Lower leg skin (tissue), 4 donors: ENCODE measurements around the gene EGFL6. TPM values are rescaled to one million over a fixed set of nuclear protein-coding genes. Genes with fewer than 3 reads are reported as not detected.
"Not testable (repeated sequence)": the region's sequence is repeated elsewhere in the genome, so short reads cannot be mapped to it uniquely, and the experiment has no call there.

Experiments used
- DNase-seq, 2 donors: peaks; one replicate each; pipeline ENCODE4 v3.0.0-alpha.2; 2019; ENCODE audit warnings: low spot score in 2 of 2
- H3K4me3 ChIP-seq: fragments of 200-600 bp; sonication (generic); 2 replicates; pipeline ENCODE4 v1.5.1; 2017; ENCODE audit warnings: mild to moderate bottlenecking, low read depth; ENCODE audit not compliant: poor library complexity, severe bottlenecking
- CTCF ChIP-seq, 3 donors: fragments of 450-650 bp; IDR thresholded peaks; one replicate each; pipeline ENCODE4 v1.5.1; 2016; ENCODE audit warnings: antibody characterized with exemption in 3 of 3, mild to moderate bottlenecking in 3 of 3, moderate library complexity in 2 of 3
- POLR2A ChIP-seq, 2 donors: fragments of 450-650 bp; IDR thresholded peaks; one replicate each; pipeline ENCODE4 v1.6.1; 2016 to 2017; ENCODE audit warnings: antibody characterized with exemption in 2 of 2, mild to moderate bottlenecking in 1 of 2, moderate library complexity in 1 of 2
- WGBS, 2 donors: methylation state at CpG; one replicate each; pipeline ENCODE4 v1.1.5; 2018; 5-methylcytosine and 5-hydroxymethylcytosine counted together
- intact Hi-C: fragments of 100-400 bp; cut with DNase I; formaldehyde crosslinking; loops from one replicate; pipeline ENCODE4 v1.15.0; 2023; ENCODE audit warnings: low total_unique reads
- total RNA-seq, 4 donors: library from RNA; depleted of rRNA; stranded (reverse); fragments of >200 nt; gene quantifications; one replicate each; pipeline ENCODE4 v1.1.0, GENCODE V29; 2016

Gene EGFL6
- total RNA-seq, 4 donors from 2014 or later, result 0.13 to 0.38 (median 0.32) TPM; not detected in 1

- H3K4me3 ChIP-seq, result no peak overlapping the region
- TF ChIP-seq POLR2A (IDR thresholded peaks at IDR 0.05) (no peak), CTCF (IDR thresholded peaks at IDR 0.05) (no peak)
- WGBS, 2 donors, result 55 to 59% methylated on average over 9 of the region's 9 CpGs
- intact Hi-C loops, result no loop called here
- DNase-seq, result no peak
Measured at GRCh38 chrX:13645464-13646153, 76.2 kb downstream of the EGFL6 start.

- no peak overlapping the region for H3K4me3 ChIP-seq
- DNase-seq, result peak in 1 of 2 donors; percentile 87
- 42 to 53% methylated on average over 3 of the region's 3 CpGs for WGBS, 2 donors
- intact Hi-C loops, result no loop called here
- TF ChIP-seq POLR2A (IDR thresholded peaks at IDR 0.05), result no peak
- peak in 1 of 3 donors; percentile 57 for TF ChIP-seq CTCF (IDR thresholded peaks at IDR 0.05)
Measured at GRCh38 chrX:13646154-13646549, 76.8 kb downstream of the EGFL6 start.

- WGBS, 2 donors, result 62 to 69% methylated on average over 8 of the region's 8 CpGs
- no peak for DNase-seq
- TF ChIP-seq CTCF (IDR thresholded peaks at IDR 0.05) (no peak), POLR2A (IDR thresholded peaks at IDR 0.05) (no peak)
- H3K4me3 ChIP-seq, result no peak overlapping the region
- intact Hi-C loops, result no loop called here
Measured at GRCh38 chrX:13647709-13648212, 78.4 kb downstream of the EGFL6 start.

DNA sequence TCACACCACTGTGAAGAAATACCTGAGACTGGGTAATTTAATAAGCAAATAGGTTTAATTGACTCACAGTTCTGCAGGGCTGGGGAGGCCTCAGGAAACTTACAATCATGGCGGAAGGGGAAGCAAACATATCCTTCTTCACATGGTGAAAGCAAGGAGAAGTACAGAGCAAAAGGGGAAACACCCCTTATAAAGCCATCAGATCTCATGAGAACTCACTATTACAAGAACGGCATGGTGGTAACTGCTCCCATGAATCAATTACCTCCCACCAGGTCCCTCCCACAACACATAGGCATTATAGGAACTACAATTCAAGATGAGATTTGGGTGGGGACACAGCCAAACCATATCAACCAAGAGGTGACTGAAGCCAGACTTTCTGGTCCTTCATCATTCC, 78.9 kb downstream of the EGFL6 start:
- DNase-seq, H3K4me3 ChIP-seq, intact Hi-C loops: not testable (repeated sequence)
- WGBS, 2 donors, result 78 to 86% methylated on average over 2 of the region's 2 CpGs

GRCh38 chrX:13649838-13650237, 80.4 kb downstream of the EGFL6 start:
- no peak for DNase-seq
- intact Hi-C loops, result no loop called here
- TF ChIP-seq POLR2A (IDR thresholded peaks at IDR 0.05) (no peak), CTCF (IDR thresholded peaks at IDR 0.05) (no peak)
- 54 to 55% methylated on average over 5 of the region's 5 CpGs for WGBS, 2 donors
- H3K4me3 ChIP-seq, result no peak overlapping the region

GRCh38 chrX:13650318-13650717, 80.9 kb downstream of the EGFL6 start:
- WGBS, 2 donors, result 83 to 100% methylated on average over 1 of the region's 1 CpG
- TF ChIP-seq CTCF (IDR thresholded peaks at IDR 0.05) (no peak), POLR2A (IDR thresholded peaks at IDR 0.05) (no peak)
- no peak overlapping the region for H3K4me3 ChIP-seq
- intact Hi-C loops, result no loop called here
- DNase-seq, result no peak
